CD14-positive monocyte (primary cell): Measurements from ENCODE around the gene TRPM2. TPM values are rescaled to one million over a fixed set of nuclear protein-coding genes. Genes with fewer than 3 reads are reported as not detected.

ENCODE experiments used
- DNase-seq, 3 donors: peaks; one replicate each; pipeline ENCODE4 v3.0.0-alpha.2; 2011 to 2022
- H2AFZ ChIP-seq: 2 replicates; pipeline ENCODE4 v1.6.0; 2012; ENCODE audit warnings: mild to moderate bottlenecking, low read depth, low read length, inconsistent platforms; ENCODE audit not compliant: insufficient read depth, poor library complexity, severe bottlenecking
- H3K27ac ChIP-seq, 2 donors: 1 replicate in 1 of 2; 2 replicates in 1 of 2; pipeline ENCODE4 v1.5.1; 2012 to 2013; ENCODE audit warnings: low read length in 2 of 2, control low read depth in 1 of 2, inconsistent platforms in 1 of 2, low read depth in 1 of 2, mild to moderate bottlenecking in 1 of 2
- H3K27me3 ChIP-seq, 2 donors: one replicate each; pipeline versions ENCODE4 v1.6.0 to v1.6.1; 2011 to 2013; ENCODE audit warnings: low read length in 2 of 2; ENCODE audit not compliant: control insufficient read depth in 2 of 2, insufficient read depth in 2 of 2
- H3K36me3 ChIP-seq, 2 donors: replicated peaks in 1 of 2; 1 replicate in 1 of 2; 2 replicates in 1 of 2; pipeline versions ENCODE4 v1.5.1 to v1.6.1; 2012 to 2013; ENCODE audit warnings: low read length in 2 of 2, control low read depth in 1 of 2, inconsistent platforms in 1 of 2, mild to moderate bottlenecking in 1 of 2; ENCODE audit not compliant: insufficient read depth in 2 of 2, control insufficient read depth in 1 of 2
- H3K4me1 ChIP-seq, 2 donors: 1 replicate in 1 of 2; 2 replicates in 1 of 2; pipeline versions ENCODE4 v1.5.1 to v1.6.1; 2012 to 2013; ENCODE audit warnings: low read length in 2 of 2, control low read depth in 1 of 2, inconsistent platforms in 1 of 2, mild to moderate bottlenecking in 1 of 2, moderate library complexity in 1 of 2; ENCODE audit not compliant: insufficient read depth in 2 of 2, control insufficient read depth in 1 of 2
- H3K4me2 ChIP-seq: replicated peaks from 2 replicates; pipeline ENCODE3; 2012; ENCODE audit warnings: low read length, moderate library complexity, mild to moderate bottlenecking; ENCODE audit not compliant: poor library complexity, severe bottlenecking; ENCODE audit errors: extremely low read depth
- H3K4me3 ChIP-seq, 3 experiments: fragments of 200-600 bp in 1 of 3; sonication (generic) in 1 of 3; replicated peaks in 1 of 3; 1 replicate in 2 of 3; 2 replicates in 1 of 3; pipeline ENCODE4 v1.5.1; 2011 to 2013; ENCODE audit warnings: low read length in 3 of 3, mild to moderate bottlenecking in 3 of 3, control low read depth in 2 of 3, low read depth in 2 of 3, inconsistent platforms in 1 of 3, moderate library complexity in 1 of 3
- H3K79me2 ChIP-seq: 2 replicates; pipeline ENCODE4 v1.6.0; 2012; ENCODE audit warnings: mild to moderate bottlenecking, control low read depth, inconsistent platforms, low read length, moderate library complexity; ENCODE audit not compliant: insufficient read depth
- H3K9ac ChIP-seq: 2 replicates; pipeline ENCODE4 v1.6.0; 2017; ENCODE audit warnings: low read length, mild to moderate bottlenecking; ENCODE audit not compliant: insufficient read depth, poor library complexity, severe bottlenecking
- H3K9me3 ChIP-seq, 2 donors: replicated peaks in 1 of 2; 1 replicate in 1 of 2; 2 replicates in 1 of 2; pipeline versions ENCODE4 v1.5.1 to v1.6.1; 2012 to 2013; ENCODE audit warnings: low read length in 2 of 2, control low read depth in 1 of 2; ENCODE audit not compliant: control insufficient read depth in 1 of 2, insufficient read depth in 1 of 2
- H4K20me1 ChIP-seq: 2 replicates; pipeline ENCODE4 v1.6.0; 2012; ENCODE audit warnings: mild to moderate bottlenecking, low read length, control low read depth, moderate library complexity; ENCODE audit not compliant: insufficient read depth
- H3K27ac Mint-ChIP-seq, 7 donors: one replicate each; pipeline ENCODE4 v1.8.0; 2020; ENCODE audit warnings: mild to moderate bottlenecking in 7 of 7, mixed read lengths in 7 of 7, moderate library complexity in 6 of 7, inconsistent platforms in 2 of 7
- H3K27me3 Mint-ChIP-seq, 3 donors: one replicate each; pipeline ENCODE4 v1.8.0; 2021 to 2022; ENCODE audit warnings: low read depth in 3 of 3, mild to moderate bottlenecking in 3 of 3, mixed read lengths in 3 of 3, moderate library complexity in 3 of 3, inconsistent platforms in 1 of 3
- H3K36me3 Mint-ChIP-seq, 2 donors: one replicate each; pipeline ENCODE4 v1.8.0; 2020; ENCODE audit warnings: mixed read lengths in 2 of 2, inconsistent platforms in 1 of 2, mild to moderate bottlenecking in 1 of 2
- H3K4me1 Mint-ChIP-seq: one replicate; pipeline ENCODE4 v1.8.0; 2020; ENCODE audit warnings: mild to moderate bottlenecking, mixed read lengths
- H3K4me3 Mint-ChIP-seq, 2 donors: one replicate each; pipeline ENCODE4 v1.8.0; 2020; ENCODE audit warnings: mild to moderate bottlenecking in 2 of 2, mixed read lengths in 2 of 2, moderate library complexity in 1 of 2
- H3K9me3 Mint-ChIP-seq, 7 donors: one replicate each; pipeline ENCODE4 v1.8.0; 2020 to 2022; ENCODE audit warnings: mixed read lengths in 7 of 7, mild to moderate bottlenecking in 6 of 7, moderate library complexity in 6 of 7, inconsistent platforms in 2 of 7
- WGBS: methylation state at CpG from one replicate; pipeline ENCODE4 v1.1.5; 2013; ENCODE audit warnings: missing lambda C conversion rate; ENCODE audit not compliant: insufficient coverage; 5-methylcytosine and 5-hydroxymethylcytosine counted together
- intact Hi-C, 2 donors: fragments of 100-400 bp; cut with micrococcal nuclease; formaldehyde crosslinking; loops; one replicate each; pipeline versions ENCODE4 v1.15.0 to v1.15.1; 2023
- polyA plus RNA-seq, 3 donors: library from polyadenylated mRNA; depleted of rRNA in 1 of 3; unstranded in 2 of 3; stranded (reverse) in 1 of 3; fragments of 300-500 nt in 2 of 3; fragments of >200 nt in 1 of 3; fragmentation: Illumina TruSeq in 2 of 3; gene quantifications; 1 replicate in 2 of 3; 2 replicates in 1 of 3; pipeline ENCODE4 v1.2.3, GENCODE V29; 2012 to 2021
- TF ChIP-seq, protein P1 (sequence below): fragments of 200-600 bp; IDR thresholded peaks from one replicate; pipeline ENCODE4 v1.8.0; 2022; ENCODE audit warnings: antibody characterized with exemption, mild to moderate bottlenecking

TRPM2 gene
- polyA plus RNA-seq, 3 donors: 7.6 to 21.6 (median 12.2) TPM

GRCh38 chr21:44379991-44380865 is 26.8 kb downstream of the TRPM2 start:
- Histone ChIP-seq H3K27ac (no peak overlapping the region), H3K4me3 (no peak overlapping the region), H3K27me3 (no peaks in the 10 kb centered on the region), H4K20me1 (peaks cover 40% of the 10 kb centered on the region), H3K4me1 (peaks cover 9 to 12% of the 10 kb centered on the region in 2 donors), H3K36me3 (peaks cover 92 to 94% of the 10 kb centered on the region in 2 donors), H3K9ac (no peak overlapping the region), H3K79me2 (peaks cover 12% of the 10 kb centered on the region), H3K9me3 (peaks cover 18 to 27% of the 10 kb centered on the region in 2 donors), H3K4me2 (no peak overlapping the region), H2AFZ (no peak overlapping the region)
- TF ChIP-seq, protein P1, sequence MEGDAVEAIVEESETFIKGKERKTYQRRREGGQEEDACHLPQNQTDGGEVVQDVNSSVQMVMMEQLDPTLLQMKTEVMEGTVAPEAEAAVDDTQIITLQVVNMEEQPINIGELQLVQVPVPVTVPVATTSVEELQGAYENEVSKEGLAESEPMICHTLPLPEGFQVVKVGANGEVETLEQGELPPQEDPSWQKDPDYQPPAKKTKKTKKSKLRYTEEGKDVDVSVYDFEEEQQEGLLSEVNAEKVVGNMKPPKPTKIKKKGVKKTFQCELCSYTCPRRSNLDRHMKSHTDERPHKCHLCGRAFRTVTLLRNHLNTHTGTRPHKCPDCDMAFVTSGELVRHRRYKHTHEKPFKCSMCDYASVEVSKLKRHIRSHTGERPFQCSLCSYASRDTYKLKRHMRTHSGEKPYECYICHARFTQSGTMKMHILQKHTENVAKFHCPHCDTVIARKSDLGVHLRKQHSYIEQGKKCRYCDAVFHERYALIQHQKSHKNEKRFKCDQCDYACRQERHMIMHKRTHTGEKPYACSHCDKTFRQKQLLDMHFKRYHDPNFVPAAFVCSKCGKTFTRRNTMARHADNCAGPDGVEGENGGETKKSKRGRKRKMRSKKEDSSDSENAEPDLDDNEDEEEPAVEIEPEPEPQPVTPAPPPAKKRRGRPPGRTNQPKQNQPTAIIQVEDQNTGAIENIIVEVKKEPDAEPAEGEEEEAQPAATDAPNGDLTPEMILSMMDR: no peak
- Mint-ChIP-seq H3K36me3 (peaks cover 93 to 98% of the 10 kb centered on the region in 2 donors), H3K27ac (no peak overlapping the region), H3K4me3 (no peak overlapping the region), H3K27me3 (peaks cover 0 to 14% (median 2%) of the 10 kb centered on the region in 3 donors), H3K4me1 (peaks cover 14% of the 10 kb centered on the region), H3K9me3 (peaks cover 28 to 39% (median 35%) of the 10 kb centered on the region in 7 donors)
- peak in 1 of 3 donors; percentile 2 for DNase-seq
- WGBS: 89% methylated on average over 26 of the region's 31 CpGs
- intact Hi-C loops: loop anchor here in 1 of 2 donors (10.0 kb wide), 1 partner anchor 45 kb away; the partner anchor contains the start of gene CFAP410

- Mint-ChIP-seq H3K9me3 (peaks cover 31 to 45% (median 41%) of the 10 kb centered on the region in 7 donors), H3K36me3 (peaks cover 95 to 100% of the 10 kb centered on the region in 2 donors), H3K4me1 (peaks cover 8% of the 10 kb centered on the region), H3K4me3 (no peak overlapping the region), H3K27me3 (peaks cover 0 to 11% (median 2%) of the 10 kb centered on the region in 3 donors), H3K27ac (no peak overlapping the region)
- TF ChIP-seq, protein P1: no peak
- Histone ChIP-seq H3K9ac (no peak overlapping the region), H3K9me3 (peaks cover 18 to 34% of the 10 kb centered on the region in 2 donors), H3K27me3 (no peaks in the 10 kb centered on the region), H2AFZ (no peak overlapping the region), H4K20me1 (peaks cover 34% of the 10 kb centered on the region), H3K4me2 (no peak overlapping the region), H3K79me2 (peaks cover 8% of the 10 kb centered on the region), H3K4me1 (peaks cover 3 to 5% of the 10 kb centered on the region in 2 donors), H3K4me3 (no peak overlapping the region), H3K27ac (no peak overlapping the region), H3K36me3 (peaks cover 94 to 98% of the 10 kb centered on the region in 2 donors)
- DNase-seq: no peak
- intact Hi-C loops: loop anchor here in 1 of 2 donors (10.0 kb wide), 1 partner anchor 46 kb away; the partner anchor contains the start of gene CFAP410
- 96% methylated on average over 10 of the region's 10 CpGs for WGBS
These were observed 27.5 kb downstream of the TRPM2 start for GRCh38 chr21:44380876-44381275.
